GM18873 (cell line): ENCODE results near the gene GIMAP8.
"Not testable (repeated sequence)": the region's sequence is repeated elsewhere in the genome, so short reads cannot be mapped to it uniquely, and the experiment has no call there.

Source experiments
- ATAC-seq: cut with Tn5 transposase; IDR thresholded peaks from one replicate; pipeline ENCODE4 v1.9.1; 2021; ENCODE audit warnings: mild to moderate bottlenecking, moderate library complexity, moderate number of reproducible peaks; ENCODE audit not compliant: unreplicated experiment, low FRiP score

Gene GIMAP8

GRCh38 chr7:150503581-150503980 lies 53.2 kb downstream of the GIMAP8 start:
- no peak for ATAC-seq

- no peak for ATAC-seq
Observed at GRCh38 chr7:150507947-150508602, 57.6 kb downstream of the GIMAP8 start.

DNA sequence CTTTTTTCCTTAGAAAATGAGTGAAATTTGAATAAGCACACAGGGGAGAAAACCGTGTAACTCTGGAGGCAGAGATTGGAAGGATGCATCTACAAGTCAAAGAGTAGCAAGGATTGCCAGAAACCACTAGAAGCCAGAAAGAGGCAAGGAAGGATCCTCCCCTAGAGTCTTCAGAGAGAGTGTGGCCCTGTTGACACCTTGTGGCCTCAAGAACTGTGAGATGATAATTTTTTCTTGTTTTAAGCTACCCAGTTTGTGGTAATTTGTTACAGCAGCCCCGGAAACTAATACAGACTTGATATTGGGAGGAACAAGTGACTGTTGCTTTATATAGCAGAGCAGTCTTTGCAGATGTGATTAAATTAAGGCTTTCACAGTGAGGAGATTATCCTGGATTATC lies 60.6 kb downstream of the GIMAP8 start:
- ATAC-seq, result no peak

GRCh38 chr7:150513758-150514157 lies 63.3 kb downstream of the GIMAP8 start:
- ATAC-seq, result no peak

DNA sequence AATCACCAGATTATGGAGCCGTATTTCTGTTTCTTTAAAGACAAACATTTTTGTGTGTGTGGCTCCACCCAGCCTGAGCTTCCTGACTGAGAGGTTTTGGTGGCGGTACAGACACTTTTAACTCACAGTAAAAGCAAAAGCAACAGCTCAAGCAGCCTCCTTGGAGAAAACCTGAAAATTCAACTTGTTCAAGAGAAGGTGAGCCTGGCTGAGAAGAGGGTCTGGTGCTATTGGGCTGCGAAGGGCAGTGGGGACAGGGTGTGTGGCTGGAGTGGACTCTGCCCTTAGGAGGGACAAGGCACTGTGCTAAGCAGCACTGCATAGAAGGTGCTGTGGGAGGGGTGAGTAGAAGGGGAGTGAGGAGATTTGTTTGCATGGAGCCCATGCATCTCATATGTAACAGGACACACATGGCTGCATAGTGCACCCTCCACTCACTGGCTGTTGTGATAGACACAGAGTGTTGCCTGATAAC lies 64.4 kb downstream of the GIMAP8 start, which contains the start of gene GIMAP7:
Gene GIMAP7 (plus strand): TSS at position 125 of the 475 bp plus-strand sequence. CDS start 5,103 bp downstream, outside the sequence.
- ATAC-seq, result no peak

GRCh38 chr7:150515248-150516147 lies 65.1 kb downstream of the GIMAP8 start:
- no peak for ATAC-seq

DNA sequence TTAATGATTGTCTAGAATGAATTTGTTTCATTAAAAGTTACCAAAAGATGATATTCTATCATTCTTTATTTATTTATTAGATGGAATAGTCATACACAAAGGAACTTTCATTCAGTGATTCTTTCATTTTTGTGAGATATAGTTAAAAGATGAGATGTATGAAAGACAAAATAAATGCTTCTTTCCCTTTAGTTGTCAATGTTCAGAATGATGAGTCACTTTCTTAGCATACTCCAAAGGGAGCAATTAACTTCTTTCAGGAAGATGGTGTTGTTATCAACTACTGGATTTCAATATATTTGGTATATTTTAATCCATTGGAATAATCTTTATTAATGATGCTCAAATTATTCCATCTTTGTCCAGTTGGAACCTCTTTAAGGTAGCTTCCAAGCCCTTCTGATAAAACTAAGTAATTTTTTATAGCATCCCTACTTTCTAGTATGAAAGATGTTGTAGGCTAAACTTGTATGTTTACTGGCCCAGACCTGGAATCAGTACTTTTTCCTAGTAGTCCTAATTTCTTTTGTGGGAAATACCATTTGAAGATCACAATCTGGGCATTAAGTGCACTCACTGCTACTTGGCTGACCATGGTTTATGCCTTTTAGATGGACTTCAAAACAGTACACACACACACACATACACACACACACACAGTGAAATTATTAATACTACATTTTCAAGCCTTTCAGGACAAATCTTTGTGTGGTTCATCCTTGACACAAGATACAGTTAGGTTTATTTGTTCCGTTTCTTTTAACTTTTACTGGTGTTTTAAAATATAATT lies 66.7 kb downstream of the GIMAP8 start:
- no peak for ATAC-seq

GRCh38 chr7:150519310-150519709 lies 68.9 kb downstream of the GIMAP8 start:
- ATAC-seq, result no peak

DNA sequence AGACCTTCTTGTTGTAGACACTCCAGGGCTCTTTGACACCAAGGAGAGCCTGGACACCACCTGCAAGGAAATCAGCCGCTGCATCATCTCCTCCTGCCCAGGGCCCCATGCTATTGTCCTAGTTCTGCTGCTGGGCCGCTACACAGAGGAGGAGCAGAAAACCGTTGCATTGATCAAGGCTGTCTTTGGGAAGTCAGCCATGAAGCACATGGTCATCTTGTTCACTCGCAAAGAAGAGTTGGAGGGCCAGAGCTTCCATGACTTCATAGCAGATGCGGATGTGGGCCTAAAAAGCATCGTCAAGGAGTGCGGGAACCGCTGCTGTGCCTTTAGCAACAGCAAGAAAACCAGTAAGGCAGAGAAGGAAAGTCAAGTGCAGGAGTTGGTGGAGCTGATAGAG lies 69.7 kb downstream of the GIMAP8 start:
- no peak for ATAC-seq

DNA sequence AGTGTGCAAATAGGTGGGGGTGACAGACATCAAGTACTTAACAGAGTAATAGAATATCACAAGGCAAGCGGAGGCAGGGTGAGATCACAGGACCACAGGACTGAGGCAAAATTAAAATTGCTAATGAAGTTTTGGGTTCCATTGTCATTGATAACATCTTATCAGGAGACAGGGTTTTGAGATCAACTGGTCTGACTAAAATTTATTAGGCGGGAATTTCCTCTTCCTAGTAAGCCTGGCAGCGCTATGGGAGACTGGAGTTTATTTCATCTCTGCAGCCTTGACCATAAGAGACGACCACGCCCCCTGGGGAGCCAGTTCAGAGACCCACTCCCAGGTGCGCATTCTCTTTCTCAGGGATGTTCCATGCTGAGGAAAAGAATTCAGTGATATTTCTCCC lies 72.5 kb downstream of the GIMAP8 start:
- ATAC-seq, result not testable (repeated sequence)

- ATAC-seq, result no peak
Observed at GRCh38 chr7:150524018-150524417, 73.6 kb downstream of the GIMAP8 start.
